GM21390 (cell line): ENCODE results near the gene UBTF.

Source experiments
- ATAC-seq: cut with Tn5 transposase; IDR thresholded peaks from one replicate; pipeline ENCODE4 v1.9.1; 2021; ENCODE audit not compliant: unreplicated experiment

Gene UBTF

DNA sequence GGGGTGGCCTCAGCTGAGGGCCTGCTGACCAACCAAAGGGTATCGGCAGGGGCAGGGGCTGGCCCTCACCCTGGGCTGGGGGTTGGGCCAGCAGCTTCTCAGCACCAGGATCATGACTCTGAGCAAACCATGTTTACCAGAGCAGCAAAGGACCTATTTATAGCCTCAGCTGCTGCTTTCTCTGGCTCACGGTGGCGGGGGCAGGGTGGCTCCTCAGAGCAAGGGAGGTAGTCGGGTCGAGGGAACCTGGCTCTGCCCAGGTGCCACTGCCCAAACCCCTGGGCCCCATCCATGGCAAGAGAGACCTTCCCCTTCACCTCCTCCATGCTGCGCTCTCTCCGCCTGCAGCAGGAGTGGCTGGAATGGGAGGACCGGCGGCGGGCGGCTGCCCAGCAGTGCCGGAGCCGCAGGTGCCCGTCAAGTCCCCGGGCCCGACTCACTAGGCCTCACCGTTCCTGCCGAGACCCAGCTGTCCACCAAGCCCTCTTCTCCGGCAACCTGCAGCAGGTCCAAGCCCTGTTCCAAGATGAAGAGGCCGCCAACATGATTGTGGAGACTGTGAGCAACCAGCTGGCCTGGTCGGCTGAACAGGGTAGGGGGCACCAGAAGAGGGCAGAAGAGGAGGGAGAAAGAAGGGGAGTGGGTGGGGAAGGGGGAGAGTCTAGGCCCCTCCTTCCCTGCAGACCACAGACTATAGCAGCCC lies 48.8 kb downstream of the UBTF start, which contains the start of gene ASB16:
TSS of gene ASB16 (plus strand) at position 206 of the 703 bp plus-strand sequence. CDS start at position 292, 86 bp downstream.
- ATAC-seq: no peak

DNA sequence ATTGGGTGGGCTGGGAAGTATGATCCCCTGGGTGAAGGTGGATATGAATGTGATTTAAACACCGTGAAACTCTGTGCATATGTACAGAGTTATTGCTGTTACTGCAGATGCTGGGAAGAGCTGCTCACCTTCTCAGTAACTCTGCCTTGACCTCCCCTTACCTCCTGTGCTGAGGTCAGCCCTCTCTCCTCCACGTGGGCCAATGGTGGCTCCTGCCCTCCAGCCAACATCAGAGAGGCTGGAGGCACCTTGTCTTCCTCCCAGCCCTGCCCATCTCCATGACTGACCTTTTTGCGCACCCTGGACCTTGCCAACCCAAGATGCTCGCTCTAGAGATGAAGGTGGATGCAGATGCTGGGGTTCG lies 49.4 kb downstream of the UBTF start:
- no peak for ATAC-seq

DNA sequence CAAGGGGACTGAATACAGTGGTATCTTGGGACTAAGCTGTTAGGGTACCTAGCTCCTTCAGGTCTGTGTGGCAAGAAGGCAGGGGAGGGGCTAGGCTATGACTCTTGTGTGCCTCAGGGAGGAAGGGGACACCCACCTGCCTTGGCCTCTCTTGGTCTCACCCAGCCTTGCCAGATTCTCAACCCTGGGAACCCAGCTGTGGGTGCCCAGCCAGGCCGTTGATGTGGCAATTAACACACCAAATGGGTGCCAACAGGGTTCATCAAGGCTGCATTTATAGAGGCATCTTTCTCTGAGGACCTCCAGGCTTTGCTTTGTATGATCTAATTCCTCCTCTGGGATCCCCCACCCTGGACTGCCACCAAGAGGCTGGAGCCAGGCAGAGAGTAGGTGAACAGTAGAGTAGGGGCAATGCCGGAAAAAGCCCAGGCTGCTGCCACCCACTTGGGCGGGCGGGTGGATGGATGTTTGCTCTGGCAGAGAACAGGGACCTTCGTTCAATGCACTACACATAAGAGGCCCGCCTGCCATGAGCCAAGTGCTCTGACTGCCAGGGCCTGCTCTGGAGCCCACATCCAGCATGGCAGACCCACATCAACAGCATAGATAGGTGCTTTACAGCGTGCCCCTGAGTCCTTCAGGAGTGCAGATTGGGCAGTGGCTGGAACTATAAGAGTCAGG lies 52.2 kb downstream of the UBTF start:
- ATAC-seq: no peak

DNA sequence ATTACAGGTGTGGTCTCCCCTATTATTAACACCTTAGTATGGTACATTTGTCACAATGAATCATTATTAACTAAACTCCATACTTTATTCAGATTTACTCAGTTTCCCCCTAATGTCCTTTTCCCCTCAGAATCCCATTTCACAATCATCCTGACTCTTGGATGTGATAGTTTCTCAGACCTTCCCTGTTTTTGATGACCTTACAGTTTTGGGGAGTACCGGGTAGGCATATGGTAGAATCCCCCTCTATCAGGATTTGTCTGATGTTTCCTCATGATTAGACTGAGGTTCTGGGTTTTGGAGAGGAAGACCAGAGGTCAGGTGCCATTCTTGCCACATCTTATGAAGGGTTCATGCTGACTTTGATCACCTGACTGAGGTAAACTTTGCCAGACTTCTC lies 55.0 kb downstream of the UBTF start:
- ATAC-seq: no peak

DNA sequence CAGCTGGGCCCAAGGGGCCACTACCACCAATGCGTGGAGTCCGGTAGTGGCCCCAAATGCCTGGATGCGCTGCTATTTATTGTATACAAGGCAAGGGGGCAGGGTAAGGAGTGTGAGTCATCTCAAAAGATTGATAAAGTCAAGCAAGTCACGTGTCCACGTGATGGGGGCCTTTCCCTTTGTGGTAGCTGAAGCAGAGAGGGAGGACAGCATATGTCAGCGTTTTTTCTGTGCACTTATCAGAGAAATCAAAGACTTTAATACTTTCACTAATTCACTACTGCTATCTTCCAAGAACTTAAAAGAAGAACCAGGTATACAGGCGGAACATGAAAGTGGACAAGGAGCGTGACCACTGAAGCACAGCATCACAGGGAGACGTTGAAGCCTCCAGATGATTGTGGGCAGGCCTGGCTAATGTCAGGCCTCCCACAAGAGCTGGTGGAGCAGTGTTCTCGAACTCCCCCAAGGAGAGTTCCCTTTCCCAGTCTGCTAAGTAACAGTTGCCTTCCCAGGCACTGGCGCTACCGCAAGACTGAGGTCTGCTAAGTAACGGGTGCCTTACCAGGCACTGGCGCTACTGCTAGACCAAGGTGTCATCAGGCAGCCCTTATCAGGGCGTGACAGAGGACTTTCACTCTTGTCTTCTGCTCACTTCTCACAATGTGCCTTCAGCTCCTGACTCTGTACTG lies 59.8 kb downstream of the UBTF start:
- no peak for ATAC-seq

DNA sequence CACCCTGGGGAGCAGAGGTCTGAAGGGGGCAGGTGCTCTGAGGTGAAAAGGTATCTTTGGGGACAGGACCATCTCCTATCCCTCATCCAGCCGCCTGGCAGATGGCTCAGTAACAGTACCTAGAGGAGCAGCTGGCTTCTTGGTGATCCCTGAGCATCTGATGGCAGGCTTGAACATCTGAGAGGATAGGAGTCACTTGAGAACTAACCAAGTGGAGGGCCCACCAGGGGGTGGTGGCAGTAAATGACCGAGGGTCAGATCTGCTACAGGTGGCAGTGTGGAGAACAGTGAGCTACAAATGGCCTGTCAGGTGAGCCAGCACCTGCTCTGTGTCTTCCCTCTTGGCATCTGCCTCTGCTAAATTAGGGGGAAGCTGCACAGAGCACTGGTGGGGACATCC lies 64.0 kb downstream of the UBTF start:
- ATAC-seq: no peak
